ENCODE measurements around the gene TUT4.

Gene TUT4

GRCh38 chr1:52403566-52404115, 149.3 kb downstream of the TUT4 start:
- peak; percentile 28 to 38 for DNase-seq

GRCh38 chr1:52402860-52403240, 150.0 kb downstream of the TUT4 start:
- DNase-seq: no peak

GRCh38 chr1:52400131-52400530, 152.8 kb downstream of the TUT4 start:
- DNase-seq: no peak

DNA sequence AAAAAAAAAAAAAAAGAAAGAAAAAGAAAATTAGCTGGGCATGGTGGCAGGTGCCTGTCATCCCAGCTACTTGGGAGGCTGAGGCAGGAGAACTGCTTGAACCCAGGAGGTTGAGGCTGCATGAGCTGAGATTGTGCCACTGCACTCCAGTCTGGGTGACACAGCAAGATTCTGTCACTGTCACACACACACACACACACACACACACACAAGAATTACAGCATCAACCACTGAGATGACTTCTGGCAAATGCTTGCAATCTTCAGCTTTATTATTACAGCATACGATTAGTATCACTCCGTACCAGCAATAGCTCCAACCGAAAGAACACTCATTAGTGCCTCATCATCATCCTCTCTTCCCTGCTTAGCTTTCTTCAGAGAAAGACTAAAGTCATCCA, 153.3 kb downstream of the TUT4 start:
- no peak for DNase-seq

- no peak for DNase-seq
Measured at GRCh38 chr1:52393174-52393573, 159.7 kb downstream of the TUT4 start.

- no peak for DNase-seq
Measured at GRCh38 chr1:52386458-52386857, 166.4 kb downstream of the TUT4 start.

DNA sequence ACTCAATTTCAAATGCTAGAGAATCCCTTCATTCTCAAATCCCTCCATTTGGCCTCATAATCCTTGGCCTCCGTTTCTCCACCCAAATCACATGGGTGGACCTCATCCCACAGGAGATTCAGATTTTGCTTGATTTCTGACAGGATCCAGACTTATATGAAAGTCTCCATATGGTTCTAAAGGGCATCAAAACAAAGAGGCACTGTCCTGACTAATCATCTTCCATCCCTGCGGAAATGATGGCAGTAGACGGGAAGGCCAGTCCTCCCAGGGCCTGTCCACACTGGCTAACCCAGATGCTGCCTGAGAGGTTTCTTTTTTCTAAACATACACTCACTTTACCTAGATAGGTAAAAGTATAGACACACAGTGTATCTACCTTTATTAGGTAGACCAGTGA, 167.5 kb downstream of the TUT4 start:
- no peak for DNase-seq

Data from activated CD4-positive, alpha-beta T cell treated with anti-CD3 and anti-CD28 coated beads, Interleukin-2, amount 50 U/mL, for 4 hours (primary cell).